HEK293T (cell line): ENCODE data around the gene TRIM72.

Source experiments
- ARNT ChIP-seq: fragments of 450-650 bp; IDR thresholded peaks from 2 replicates; pipeline ENCODE4 v1.6.1; 2017; ENCODE audit warnings: mild to moderate bottlenecking
- BHLHE40 ChIP-seq: fragments of 450-650 bp; IDR thresholded peaks from 2 replicates; pipeline ENCODE4 v1.6.1; 2016; ENCODE audit warnings: mild to moderate bottlenecking, moderate library complexity, borderline replicate concordance
- CTBP1 ChIP-seq: fragments of 450-650 bp; IDR thresholded peaks from 2 replicates; pipeline ENCODE4 v1.6.1; 2016; ENCODE audit warnings: borderline replicate concordance
- ELF4 ChIP-seq: fragments of 450-650 bp; IDR thresholded peaks from 2 replicates; pipeline ENCODE4 v1.6.1; 2017; ENCODE audit warnings: antibody characterized with exemption
- FOXA1 ChIP-seq: fragments of 450-650 bp; IDR thresholded peaks from 2 replicates; pipeline ENCODE4 v1.6.1; 2016; ENCODE audit warnings: mild to moderate bottlenecking
- FOXK2 ChIP-seq: fragments of 450-650 bp; IDR thresholded peaks from 2 replicates; pipeline ENCODE4 v1.6.1; 2016; ENCODE audit warnings: mild to moderate bottlenecking
- LEF1 ChIP-seq: fragments of 450-650 bp; IDR thresholded peaks from 2 replicates; pipeline ENCODE4 v1.6.1; 2017; ENCODE audit warnings: mild to moderate bottlenecking, borderline replicate concordance
- NFRKB ChIP-seq: fragments of 450-650 bp; IDR thresholded peaks from 2 replicates; pipeline ENCODE4 v1.6.1; 2016; ENCODE audit warnings: mild to moderate bottlenecking, moderate library complexity
- SUZ12 ChIP-seq: fragments of 450-650 bp; IDR thresholded peaks from 2 replicates; pipeline ENCODE4 v1.6.1; 2016; ENCODE audit warnings: mild to moderate bottlenecking
- TARDBP ChIP-seq: fragments of 450-650 bp; IDR thresholded peaks from 2 replicates; pipeline ENCODE4 v1.6.1; 2016
- ZNF384 ChIP-seq: fragments of 450-650 bp; IDR thresholded peaks from 2 replicates; pipeline ENCODE4 v1.6.1; 2016
- TF ChIP-seq, protein P1 (sequence below): fragments of 450-650 bp; IDR thresholded peaks from 2 replicates; pipeline ENCODE4 v1.6.1; 2016

DNA sequence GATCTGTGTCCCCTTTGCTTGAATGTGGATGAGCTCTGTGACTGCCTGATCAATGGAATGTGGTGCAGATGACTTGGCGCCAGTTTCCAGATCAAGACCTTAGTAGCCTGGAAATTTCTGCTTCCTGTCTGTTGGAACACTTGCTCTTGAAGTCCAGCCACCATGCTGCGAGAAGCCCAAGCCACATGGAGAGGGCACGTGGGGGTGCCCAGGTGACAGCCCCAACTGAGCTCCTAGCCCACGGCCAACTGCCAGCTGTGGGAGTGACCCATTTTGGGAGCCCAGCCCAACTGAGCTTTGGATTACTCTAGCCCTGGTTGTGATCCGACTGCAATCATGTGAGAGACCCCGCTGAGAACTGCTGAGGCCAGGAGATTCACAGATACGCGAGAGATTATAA lies 42.5 kb downstream of the TRIM72 start:
- TF ChIP-seq FOXK2 (no peak), TARDBP (no peak), SUZ12 (no peak), ARNT (no peak), ZNF384 (no peak), NFRKB (no peak), LEF1 (no peak), ELF4 (no peak), BHLHE40 (no peak), CTBP1 (no peak), FOXA1 (no peak)
- TF ChIP-seq, protein P1, sequence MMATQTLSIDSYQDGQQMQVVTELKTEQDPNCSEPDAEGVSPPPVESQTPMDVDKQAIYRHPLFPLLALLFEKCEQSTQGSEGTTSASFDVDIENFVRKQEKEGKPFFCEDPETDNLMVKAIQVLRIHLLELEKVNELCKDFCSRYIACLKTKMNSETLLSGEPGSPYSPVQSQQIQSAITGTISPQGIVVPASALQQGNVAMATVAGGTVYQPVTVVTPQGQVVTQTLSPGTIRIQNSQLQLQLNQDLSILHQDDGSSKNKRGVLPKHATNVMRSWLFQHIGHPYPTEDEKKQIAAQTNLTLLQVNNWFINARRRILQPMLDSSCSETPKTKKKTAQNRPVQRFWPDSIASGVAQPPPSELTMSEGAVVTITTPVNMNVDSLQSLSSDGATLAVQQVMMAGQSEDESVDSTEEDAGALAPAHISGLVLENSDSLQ: no peak
